Prostate gland (tissue), 2 donors: ENCODE measurements around the gene TMPRSS9. TPM values are rescaled to one million over a fixed set of nuclear protein-coding genes. Genes with fewer than 3 reads are reported as not detected.
A peak's percentile ranks its signal among the peaks of the same experiment; 100 is the strongest.

Experiments
- DNase-seq: peaks from one replicate; pipeline ENCODE4 v3.0.0-alpha.2; 2019; ENCODE audit warnings: low spot score
- H3K27ac ChIP-seq, 2 donors: fragments of 200-600 bp; sonication (generic); 2 replicates each; pipeline ENCODE4 v1.5.1; 2017 to 2019
- H3K27me3 ChIP-seq: fragments of 200-600 bp; sonication (generic); replicated peaks from 2 replicates; pipeline ENCODE4 v1.5.1; 2019; ENCODE audit not compliant: insufficient read depth
- H3K36me3 ChIP-seq, 2 donors: fragments of 200-600 bp; sonication (generic); 1 replicate in 1 of 2; 2 replicates in 1 of 2; pipeline versions ENCODE4 v1.5.1 to v1.8.1; 2017 to 2019
- H3K4me1 ChIP-seq: fragments of 200-600 bp; sonication (generic); replicated peaks from 2 replicates; pipeline ENCODE4 v1.5.1; 2019
- H3K4me3 ChIP-seq, 2 donors: fragments of 200-600 bp; sonication (generic); 2 replicates each; pipeline ENCODE4 v1.5.1; 2017 to 2019
- H3K9me3 ChIP-seq: fragments of 200-600 bp; sonication (generic); 2 replicates; pipeline ENCODE4 v1.5.1; 2017
- CTCF ChIP-seq, 4 experiments: fragments of 200-600 bp in 2 of 4; fragments of 450-650 bp in 2 of 4; sonication (generic) in 2 of 4; IDR thresholded peaks; 1 replicate in 3 of 4; 2 replicates in 1 of 4; pipeline ENCODE4 v1.5.1; 2016 to 2019; ENCODE audit warnings: antibody characterized with exemption in 4 of 4, mild to moderate bottlenecking in 2 of 4, moderate library complexity in 2 of 4
- POLR2A ChIP-seq: fragments of 450-650 bp; IDR thresholded peaks from one replicate; pipeline ENCODE4 v1.6.1; 2016; ENCODE audit warnings: antibody characterized with exemption, mild to moderate bottlenecking
- POLR2AphosphoS5 ChIP-seq: sonication (generic); formaldehyde crosslinking; IDR thresholded peaks from one replicate; pipeline ENCODE4 v1.6.1; 2017; ENCODE audit warnings: antibody characterized with exemption
- WGBS: methylation state at CpG from one replicate; pipeline ENCODE4 v1.1.5; 2018; 5-methylcytosine and 5-hydroxymethylcytosine counted together
- intact Hi-C: fragments of 100-400 bp; cut with DNase I; formaldehyde crosslinking; loops from one replicate; pipeline ENCODE4 v1.14.2; 2022
- total RNA-seq, 2 donors: library from RNA; depleted of rRNA; stranded (reverse); fragments of >200 nt; gene quantifications; one replicate each; pipeline ENCODE4 v1.1.0, GENCODE V29; 2016

Gene TMPRSS9
- total RNA-seq, 2 donors from 2014 or later = 0.14 to 2.2 TPM

DNA sequence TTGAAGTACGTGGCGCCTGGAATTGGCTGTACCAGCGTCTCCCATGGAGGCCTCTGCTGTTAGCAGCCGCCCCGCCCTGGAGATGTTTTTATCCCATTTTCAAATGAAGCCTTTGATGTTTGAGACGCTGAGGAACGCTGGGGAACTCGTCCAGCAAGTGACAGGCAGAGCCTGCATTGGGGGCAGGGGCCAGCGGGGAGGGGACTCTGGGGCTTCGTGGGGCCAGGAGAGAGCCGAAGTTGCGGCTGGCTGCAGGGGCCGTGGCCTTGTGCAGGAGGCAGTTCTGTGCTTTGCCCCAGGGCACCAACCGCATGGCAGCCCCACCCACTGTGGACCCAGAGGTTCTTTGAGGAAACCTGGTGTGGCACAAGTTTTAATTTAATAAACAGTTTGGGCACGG is 18.1 kb upstream of the TMPRSS9 start:
- H3K36me3 ChIP-seq = peaks cover 0 to 2% of the 10 kb centered on the region in 2 donors

DNA sequence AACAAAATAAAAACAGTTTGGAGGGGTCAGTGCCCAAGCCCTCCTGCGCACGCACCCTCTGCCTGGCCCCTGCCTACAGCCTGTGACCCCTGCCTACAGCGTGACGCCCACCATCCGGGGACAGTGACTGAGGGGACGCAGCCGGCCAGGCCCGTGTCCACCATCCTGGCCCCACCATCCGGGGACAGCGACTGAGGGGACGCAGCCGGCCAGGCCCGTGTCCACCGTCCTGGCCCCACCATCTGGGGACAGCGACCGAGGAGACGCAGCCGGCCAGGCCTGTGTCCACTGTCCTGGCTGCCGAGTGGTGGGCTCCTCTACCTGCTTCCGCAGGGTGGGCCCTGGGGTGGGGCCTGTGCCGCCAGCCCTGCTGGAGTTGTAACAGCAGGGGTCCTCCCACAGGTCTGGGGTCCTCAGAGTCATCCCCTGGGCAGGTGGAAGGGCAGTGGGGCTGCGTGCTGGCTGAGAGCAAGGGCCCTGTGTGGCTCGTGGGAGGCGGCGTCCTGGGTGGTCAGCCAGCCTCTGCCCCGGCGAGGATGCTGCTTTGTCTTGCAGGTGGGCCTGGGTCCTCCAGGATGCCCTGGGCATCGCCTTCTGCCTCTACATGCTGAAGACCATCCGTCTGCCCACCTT is 17.3 kb upstream of the TMPRSS9 start:
- intact Hi-C loops = no loop called here
- H3K4me1 ChIP-seq = no peaks in the 10 kb centered on the region
- 97% methylated on average over 29 of the region's 29 CpGs for WGBS
- peaks cover 0 to 2% of the 10 kb centered on the region in 2 donors for H3K36me3 ChIP-seq
- DNase-seq = no peak
- TF ChIP-seq POLR2AphosphoS5 = no peak
- H3K27ac ChIP-seq = no peak overlapping the region
- no peak overlapping the region for H3K4me3 ChIP-seq
- no peaks in the 10 kb centered on the region for H3K27me3 ChIP-seq
- no peaks in the 10 kb centered on the region for H3K9me3 ChIP-seq

More for the DNA sequence above, 18.1 kb upstream of the TMPRSS9 start:
- Histone ChIP-seq H3K27me3 (no peaks in the 10 kb centered on the region), H3K4me3 (no peak overlapping the region), H3K27ac (peak overlapping the region; percentile 7 to 45), H3K4me1 (no peaks in the 10 kb centered on the region), H3K9me3 (no peaks in the 10 kb centered on the region)
- 60% methylated on average over 15 of the region's 15 CpGs for WGBS
- intact Hi-C loops = no loop called here
- DNase-seq = no peak
- TF ChIP-seq POLR2AphosphoS5 (no peak), CTCF (IDR thresholded peaks at IDR 0.05) (no peak), POLR2A (no peak)

GRCh38 chr19:2343289-2343982 is 16.6 kb upstream of the TMPRSS9 start:
- TF ChIP-seq POLR2A = no peak
- no peak for TF ChIP-seq CTCF (IDR thresholded peaks at IDR 0.05)
- no peak for TF ChIP-seq POLR2AphosphoS5
- Histone ChIP-seq H3K4me1 (no peaks in the 10 kb centered on the region), H3K4me3 (no peak overlapping the region), H3K9me3 (no peaks in the 10 kb centered on the region), H3K27ac (no peak overlapping the region), H3K27me3 (no peaks in the 10 kb centered on the region), H3K36me3 (peaks cover 0 to 2% of the 10 kb centered on the region in 2 donors)
- intact Hi-C loops = no loop called here
- no peak for DNase-seq
- 90% methylated on average over 31 of the region's 31 CpGs for whole genome bisulfite sequencing

DNA sequence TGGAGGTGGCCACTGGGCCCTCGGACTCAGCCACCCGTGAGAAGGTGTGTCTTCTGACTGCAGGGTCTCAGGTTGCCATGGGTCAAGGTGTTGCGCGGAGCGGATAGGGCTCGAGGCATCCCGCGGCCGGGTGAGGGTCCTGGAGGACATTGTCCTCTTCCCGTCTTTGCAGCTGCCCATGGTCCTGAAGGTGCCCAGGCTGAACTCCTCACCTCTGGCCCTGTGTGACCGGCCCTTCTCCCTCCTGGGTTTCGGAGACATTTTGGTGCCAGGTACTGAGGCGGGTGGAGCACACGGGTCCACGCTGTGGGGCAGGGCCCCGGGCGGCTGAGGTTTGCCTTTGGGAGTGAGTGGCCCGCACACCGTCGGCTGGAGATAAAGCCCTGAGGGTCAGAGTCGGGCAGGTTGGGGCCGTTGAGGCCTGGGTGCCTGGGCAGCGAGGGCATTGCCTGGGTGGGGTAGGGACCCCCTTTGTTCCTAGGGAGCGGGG is 15.6 kb upstream of the TMPRSS9 start:
- no peak for DNase-seq
- intact Hi-C loops = no loop called here
- WGBS = 94% methylated on average over 23 of the region's 24 CpGs
- H3K27me3 ChIP-seq = no peaks in the 10 kb centered on the region
- no peak overlapping the region for H3K27ac ChIP-seq
- TF ChIP-seq CTCF (IDR thresholded peaks at IDR 0.05) = no peak
- no peak for TF ChIP-seq POLR2AphosphoS5
- no peak for TF ChIP-seq POLR2A
- peaks cover 0 to 2% of the 10 kb centered on the region in 2 donors for H3K36me3 ChIP-seq
- H3K9me3 ChIP-seq = no peaks in the 10 kb centered on the region
- no peak overlapping the region for H3K4me3 ChIP-seq
- no peaks in the 10 kb centered on the region for H3K4me1 ChIP-seq

- DNase-seq = no peak
- Histone ChIP-seq H3K4me3 (no peak overlapping the region), H3K4me1 (no peaks in the 10 kb centered on the region), H3K9me3 (no peaks in the 10 kb centered on the region), H3K27me3 (no peaks in the 10 kb centered on the region), H3K36me3 (peaks cover 0 to 2% of the 10 kb centered on the region in 2 donors), H3K27ac (no peak overlapping the region)
- 94% methylated on average over 17 of the region's 17 CpGs for WGBS
- TF ChIP-seq POLR2AphosphoS5 (no peak), POLR2A (no peak), CTCF (IDR thresholded peaks at IDR 0.05) (no peak)
- intact Hi-C loops = no loop called here
Measured at GRCh38 chr19:2345076-2345475, 15.0 kb upstream of the TMPRSS9 start.
